ENCODE data around the gene ZKSCAN1. TPM values are rescaled to one million over a fixed set of nuclear protein-coding genes. Genes with fewer than 3 reads are reported as not detected.

Gene ZKSCAN1
- total and polyA plus RNA-seq, 11 donors = 8.5 to 65.5 (median 37.1) TPM

DNA sequence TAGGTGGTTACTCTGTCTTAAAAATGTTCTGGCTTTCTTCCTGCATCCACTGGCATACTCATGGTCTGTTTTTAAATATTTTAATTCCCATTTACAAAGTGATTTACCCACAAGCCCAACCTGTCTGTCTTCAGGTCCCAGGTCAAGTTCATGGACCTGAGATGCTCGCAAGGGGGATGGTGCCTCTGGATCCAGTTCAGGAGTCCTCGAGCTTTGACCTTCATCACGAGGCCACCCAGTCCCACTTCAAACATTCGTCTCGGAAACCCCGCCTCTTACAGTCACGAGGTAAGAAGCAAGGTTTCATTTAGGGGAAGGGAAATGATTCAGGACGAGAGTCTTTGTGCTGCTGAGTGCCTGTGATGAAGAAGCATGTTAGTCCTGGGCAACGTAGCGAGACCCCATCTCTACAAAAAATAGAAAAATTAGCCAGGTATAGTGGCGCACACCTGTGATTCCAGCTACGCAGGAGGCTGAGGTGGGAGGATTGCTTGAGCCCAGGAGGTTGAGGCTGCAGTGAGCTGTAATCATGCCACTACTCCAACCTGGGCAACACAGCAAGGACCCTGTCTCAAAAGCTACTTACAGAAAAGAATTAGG is 8.7 kb downstream of the ZKSCAN1 start:
- H3K4me1 ChIP-seq = peaks cover 0 to 15% (median 3%) of the 10 kb centered on the region in 12 donors
- TF ChIP-seq POLR2A (IDR thresholded peaks at IDR 0.05) (no peak), CTCF (IDR thresholded peaks at IDR 0.05) (no peak)
- no peak for ATAC-seq
- intact Hi-C loops (cut with DNase I) = no loop called here
- DNase-seq = no peak
- no peaks in the 10 kb centered on the region for H3K27me3 ChIP-seq
- WGBS, 4 donors = 86 to 88% (median 87%) methylated on average over 12 of the region's 12 CpGs
- H3K9me3 ChIP-seq = no peaks in the 10 kb centered on the region
- no peak overlapping the region for H3K27ac ChIP-seq
- H3K36me3 ChIP-seq = peaks cover 0 to 82% (median 72%) of the 10 kb centered on the region in 9 donors
- H3K4me3 ChIP-seq = no peak overlapping the region

DNA sequence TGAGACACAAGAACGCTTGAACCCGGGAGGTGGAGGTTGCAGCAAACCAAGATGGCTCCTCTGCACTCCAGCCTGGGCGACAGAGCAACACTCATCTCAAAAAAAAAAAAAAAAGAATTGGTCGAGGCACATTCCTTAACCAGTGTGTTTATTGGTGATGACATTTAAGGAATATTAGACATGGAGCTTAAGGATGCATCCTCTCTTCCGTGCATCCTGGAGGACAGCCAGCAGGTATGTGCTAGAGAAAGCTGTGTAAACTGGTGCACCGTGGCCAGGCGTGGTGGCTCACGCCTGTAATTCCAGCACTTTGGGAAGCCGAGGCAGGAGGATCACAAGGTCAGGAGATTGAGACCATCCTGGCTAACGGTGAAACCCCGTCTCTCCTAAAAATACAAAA is 11.8 kb downstream of the ZKSCAN1 start:
- peaks cover 0 to 100% (median 93%) of the 10 kb centered on the region in 9 donors for H3K36me3 ChIP-seq
- no peak for TF ChIP-seq POLR2A (IDR thresholded peaks at IDR 0.05)
- TF ChIP-seq CTCF (IDR thresholded peaks at IDR 0.05) = no peak
- intact Hi-C loops (cut with DNase I) = no loop called here
- no peak overlapping the region for H3K27ac ChIP-seq
- no peaks in the 10 kb centered on the region for H3K9me3 ChIP-seq
- H3K4me3 ChIP-seq = no peak overlapping the region
- H3K27me3 ChIP-seq = no peaks in the 10 kb centered on the region
- no peaks in the 10 kb centered on the region for H3K4me1 ChIP-seq
- 87 to 97% (median 92%) methylated on average over 11 of the region's 11 CpGs for WGBS, 4 donors
- no peak for DNase-seq
- no peak for ATAC-seq

DNA sequence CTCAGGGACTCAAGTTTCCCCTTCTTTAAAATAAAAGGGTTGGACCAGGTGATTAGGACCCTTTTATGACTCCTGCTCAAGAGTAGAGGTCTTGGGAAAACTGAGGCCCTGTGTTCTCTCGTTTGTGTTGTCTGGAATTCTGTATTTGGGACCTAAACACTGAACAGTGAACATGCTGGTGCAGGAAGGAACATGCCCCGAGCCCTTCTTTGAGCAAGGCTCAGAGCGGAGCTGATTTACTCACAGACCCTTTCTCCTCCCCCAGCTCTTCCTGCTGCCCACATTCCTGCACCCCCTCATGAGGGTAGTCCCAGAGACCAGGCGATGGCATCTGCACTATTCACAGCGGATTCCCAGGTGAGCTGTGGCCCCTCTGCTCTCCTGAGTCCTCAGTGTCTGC is 14.2 kb downstream of the ZKSCAN1 start:
- no peaks in the 10 kb centered on the region for H3K9me3 ChIP-seq
- no peak overlapping the region for H3K27ac ChIP-seq
- ATAC-seq (no peak), DNase-seq (no peak)
- intact Hi-C loops (cut with DNase I) = no loop called here
- 86 to 92% (median 90%) methylated on average over 5 of the region's 5 CpGs for WGBS, 4 donors
- no peak for TF ChIP-seq CTCF (IDR thresholded peaks at IDR 0.05)
- TF ChIP-seq POLR2A (IDR thresholded peaks at IDR 0.05) = no peak
- H3K27me3 ChIP-seq = no peaks in the 10 kb centered on the region
- H3K4me3 ChIP-seq = no peak overlapping the region
- H3K4me1 ChIP-seq = no peaks in the 10 kb centered on the region
- H3K36me3 ChIP-seq = peaks cover 0 to 100% (median 93%) of the 10 kb centered on the region in 9 donors

GRCh38 chr7:100033526-100033925 is 18.1 kb downstream of the ZKSCAN1 start:
- no peak overlapping the region for H3K4me3 ChIP-seq
- H3K36me3 ChIP-seq = peaks cover 0 to 97% (median 92%) of the 10 kb centered on the region in 9 donors
- DNase-seq = no peak
- peaks cover 0 to 8% (median 0%) of the 10 kb centered on the region in 12 donors for H3K4me1 ChIP-seq
- H3K27ac ChIP-seq = no peak overlapping the region
- H3K9me3 ChIP-seq = no peaks in the 10 kb centered on the region
- intact Hi-C loops (cut with DNase I) = no loop called here
- ATAC-seq = no peak
- WGBS, 4 donors = 94 to 97% (median 96%) methylated on average over 6 of the region's 6 CpGs
- TF ChIP-seq POLR2A (IDR thresholded peaks at IDR 0.05) = no peak
- TF ChIP-seq CTCF (IDR thresholded peaks at IDR 0.05) = no peak
- no peaks in the 10 kb centered on the region for H3K27me3 ChIP-seq

All from heart left ventricle (tissue), 16 donors.